Bronchial epithelial cell (primary cell): ENCODE measurements around the gene VGLL4. TPM values are rescaled to one million over a fixed set of nuclear protein-coding genes. Genes with fewer than 3 reads are reported as not detected.
A peak's percentile ranks its signal among the peaks of the same experiment; 100 is the strongest.

Experiments used
- DNase-seq: peaks from one replicate; pipeline ENCODE4 v3.0.0-alpha.2; 2010; ENCODE audit warnings: low read depth
- FAIRE-seq: peaks from 2 replicates; lab custom pipeline; 2011; peaks lifted over from hg19 to GRCh38; lab: Jason Lieb, UNC
- H3K27me3 ChIP-seq: 2 replicates; pipeline ENCODE4 v1.5.1; 2011; ENCODE audit warnings: low read length; ENCODE audit not compliant: control insufficient read depth, insufficient read depth
- H3K36me3 ChIP-seq: 2 replicates; pipeline ENCODE4 v1.5.1; 2011; ENCODE audit warnings: low read length; ENCODE audit not compliant: control insufficient read depth, insufficient read depth
- H3K4me3 ChIP-seq: 2 replicates; pipeline ENCODE4 v1.5.1; 2011; ENCODE audit warnings: mild to moderate bottlenecking, low read depth, low read length, control low read depth
- total RNA-seq: library from RNA; depleted of rRNA; stranded (reverse); fragments of >200 nt; gene quantifications from 2 replicates; pipeline ENCODE4 v1.2.1, GENCODE V29; 2014
- TF ChIP-seq, protein P1 (sequence below): IDR thresholded peaks from 2 replicates; pipeline ENCODE4 v1.5.1; 2011; ENCODE audit warnings: mild to moderate bottlenecking, moderate library complexity, low read length, control low read depth, inconsistent platforms; ENCODE audit not compliant: insufficient read depth, severe bottlenecking

VGLL4 gene
- total RNA-seq, 1 donor from 2014 or later: 32.6 TPM

DNA sequence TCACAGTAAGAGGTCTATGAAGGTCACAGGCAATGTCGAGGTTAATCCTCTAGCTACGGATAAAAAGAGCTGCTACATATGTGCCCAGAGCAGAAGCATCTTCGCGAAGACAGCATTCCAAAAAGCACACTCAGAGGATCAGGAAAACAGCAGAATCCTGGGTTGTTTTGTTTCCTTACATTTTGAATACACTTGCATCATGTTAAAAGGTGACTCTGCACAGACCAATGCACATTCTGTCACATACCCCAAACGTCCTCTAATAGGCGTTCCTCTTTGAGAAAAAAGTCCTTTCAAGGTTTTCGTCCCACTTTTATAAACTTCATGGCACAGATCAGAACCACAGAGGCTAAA is 52.7 kb downstream of the VGLL4 start:
- no peaks in the 10 kb centered on the region for H3K27me3 ChIP-seq
- H3K36me3 ChIP-seq: no peaks in the 10 kb centered on the region
- TF ChIP-seq, protein P1, sequence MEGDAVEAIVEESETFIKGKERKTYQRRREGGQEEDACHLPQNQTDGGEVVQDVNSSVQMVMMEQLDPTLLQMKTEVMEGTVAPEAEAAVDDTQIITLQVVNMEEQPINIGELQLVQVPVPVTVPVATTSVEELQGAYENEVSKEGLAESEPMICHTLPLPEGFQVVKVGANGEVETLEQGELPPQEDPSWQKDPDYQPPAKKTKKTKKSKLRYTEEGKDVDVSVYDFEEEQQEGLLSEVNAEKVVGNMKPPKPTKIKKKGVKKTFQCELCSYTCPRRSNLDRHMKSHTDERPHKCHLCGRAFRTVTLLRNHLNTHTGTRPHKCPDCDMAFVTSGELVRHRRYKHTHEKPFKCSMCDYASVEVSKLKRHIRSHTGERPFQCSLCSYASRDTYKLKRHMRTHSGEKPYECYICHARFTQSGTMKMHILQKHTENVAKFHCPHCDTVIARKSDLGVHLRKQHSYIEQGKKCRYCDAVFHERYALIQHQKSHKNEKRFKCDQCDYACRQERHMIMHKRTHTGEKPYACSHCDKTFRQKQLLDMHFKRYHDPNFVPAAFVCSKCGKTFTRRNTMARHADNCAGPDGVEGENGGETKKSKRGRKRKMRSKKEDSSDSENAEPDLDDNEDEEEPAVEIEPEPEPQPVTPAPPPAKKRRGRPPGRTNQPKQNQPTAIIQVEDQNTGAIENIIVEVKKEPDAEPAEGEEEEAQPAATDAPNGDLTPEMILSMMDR: no peak
- no peak for FAIRE-seq
- no peak for DNase-seq
- H3K4me3 ChIP-seq: no peak overlapping the region

DNA sequence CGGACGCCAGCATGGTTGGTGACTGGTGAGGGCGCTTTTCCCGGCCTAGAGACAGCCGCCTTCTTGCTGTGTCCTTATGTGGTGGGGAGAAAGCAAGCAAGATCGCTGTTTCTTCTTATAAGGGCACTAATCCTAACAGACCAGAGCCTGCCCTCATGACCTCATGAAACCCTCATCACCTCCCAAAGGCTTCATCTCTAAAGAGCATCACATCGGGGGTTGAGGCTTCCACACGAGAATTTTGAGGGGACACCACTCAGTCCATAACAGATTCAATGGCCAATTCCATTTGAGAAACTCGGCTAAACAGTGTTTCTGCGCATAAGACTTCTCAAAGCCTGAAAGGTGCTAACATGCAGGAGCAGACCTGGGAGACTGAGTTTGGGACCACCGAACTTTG is 54.0 kb downstream of the VGLL4 start:
- Histone ChIP-seq H3K4me3 (no peak overlapping the region), H3K36me3 (no peaks in the 10 kb centered on the region), H3K27me3 (no peaks in the 10 kb centered on the region)
- TF ChIP-seq, protein P1: no peak
- DNase-seq: no peak
- FAIRE-seq: no peak

DNA sequence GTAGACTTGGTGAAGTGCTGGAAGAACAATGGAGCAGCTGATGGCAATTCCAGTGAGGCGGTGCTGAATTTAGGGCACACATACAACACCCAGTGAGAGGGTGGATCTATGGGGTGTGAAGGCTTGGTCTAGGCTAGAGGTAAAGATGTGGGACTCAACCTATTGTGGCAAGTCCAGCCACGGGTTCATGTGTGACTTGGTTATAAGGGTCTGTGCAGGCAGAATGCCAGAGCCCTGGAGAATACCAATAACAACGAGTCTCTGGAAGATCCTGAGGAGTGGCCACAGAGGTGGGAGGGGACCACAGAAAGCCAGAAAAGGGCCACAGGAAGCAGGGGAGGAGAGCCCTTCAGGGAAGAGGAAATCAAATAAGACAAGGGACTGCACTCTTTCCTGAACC is 55.0 kb downstream of the VGLL4 start:
- no peak for FAIRE-seq
- no peak overlapping the region for H3K4me3 ChIP-seq
- H3K27me3 ChIP-seq: no peaks in the 10 kb centered on the region
- no peaks in the 10 kb centered on the region for H3K36me3 ChIP-seq
- no peak for DNase-seq
- TF ChIP-seq, protein P1: no peak

DNA sequence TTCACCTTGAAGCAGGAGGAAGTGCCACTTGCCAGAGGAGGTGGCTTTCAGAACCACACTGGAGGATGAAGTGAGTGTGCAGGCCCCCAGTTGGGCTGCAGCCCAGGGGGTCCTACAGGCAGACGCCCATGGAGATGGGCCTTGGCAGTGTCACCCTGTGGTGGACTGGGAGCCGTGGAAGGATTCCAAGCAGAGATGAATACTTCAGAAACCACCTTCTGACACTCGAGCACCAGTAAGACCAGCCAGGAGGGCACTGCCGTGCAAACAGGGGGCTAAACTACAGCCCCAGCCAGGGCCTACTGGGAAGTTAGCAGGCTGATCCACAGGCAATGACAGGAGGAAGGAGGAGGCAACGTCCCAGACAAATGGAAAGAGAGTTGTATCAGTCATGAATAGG is 55.4 kb downstream of the VGLL4 start:
- Histone ChIP-seq H3K4me3 (no peak overlapping the region), H3K27me3 (no peaks in the 10 kb centered on the region), H3K36me3 (no peaks in the 10 kb centered on the region)
- FAIRE-seq (peak; percentile 58), DNase-seq (no peak)
- TF ChIP-seq, protein P1: no peak

DNA sequence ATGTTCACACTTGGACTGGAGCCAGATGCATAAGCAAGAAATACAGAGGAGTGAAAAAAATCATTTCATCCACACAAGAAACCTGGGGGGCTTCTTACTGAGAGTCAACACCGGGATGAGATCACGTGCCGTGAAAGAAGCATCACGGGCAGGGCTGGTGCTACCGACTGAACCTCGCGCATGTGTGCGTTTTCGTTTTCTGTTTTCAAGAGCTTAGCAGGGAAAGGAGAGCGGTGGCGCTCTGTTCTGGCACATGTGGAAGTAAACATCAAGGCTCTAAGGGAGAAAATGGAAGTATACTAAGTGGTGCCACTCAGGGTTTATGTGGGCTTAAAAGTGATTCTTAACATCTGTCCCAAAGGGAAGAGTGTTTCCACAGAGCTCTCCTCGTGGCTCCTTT is 55.9 kb downstream of the VGLL4 start:
- Histone ChIP-seq H3K36me3 (no peaks in the 10 kb centered on the region), H3K4me3 (no peak overlapping the region), H3K27me3 (no peaks in the 10 kb centered on the region)
- TF ChIP-seq, protein P1: no peak
- FAIRE-seq: no peak
- DNase-seq: no peak

DNA sequence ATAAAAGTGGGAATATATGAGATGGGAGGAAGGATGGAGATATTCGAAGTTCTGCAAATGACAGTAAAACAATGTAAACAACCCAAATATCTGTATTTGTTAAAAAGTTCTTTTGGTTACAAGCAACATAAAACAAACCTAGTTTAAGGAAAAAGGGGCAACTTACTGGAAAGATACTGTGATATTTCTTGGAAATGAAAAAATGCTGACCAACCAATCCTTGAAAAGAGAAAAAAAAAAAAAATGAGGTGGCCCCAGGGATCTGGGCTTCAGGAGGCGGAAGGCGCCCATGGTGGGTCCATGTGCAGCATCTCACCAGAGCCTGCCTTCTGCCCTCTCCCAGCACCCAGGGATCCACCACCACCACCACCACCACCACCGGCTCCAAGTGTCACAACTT is 59.1 kb downstream of the VGLL4 start:
- FAIRE-seq: no peak
- Histone ChIP-seq H3K36me3 (no peaks in the 10 kb centered on the region), H3K4me3 (no peak overlapping the region)

More for the DNA sequence above, 59.1 kb downstream of the VGLL4 start:
- TF ChIP-seq, protein P1: no peak
- H3K27me3 ChIP-seq: no peaks in the 10 kb centered on the region
- DNase-seq: no peak
